Medulla oblongata (tissue), 1 donor: ENCODE data around the gene GIMAP2.
A peak's percentile ranks its signal among the peaks of the same experiment; 100 is the strongest.
"Not testable (repeated sequence)": the region's sequence is repeated elsewhere in the genome, so short reads cannot be mapped to it uniquely, and the experiment has no call there.

Experiments used
- DNase-seq: peaks from one replicate; pipeline ENCODE4 v3.0.0-alpha.2; 2015; ENCODE audit errors: extremely low spot score

The GIMAP2 gene

DNA sequence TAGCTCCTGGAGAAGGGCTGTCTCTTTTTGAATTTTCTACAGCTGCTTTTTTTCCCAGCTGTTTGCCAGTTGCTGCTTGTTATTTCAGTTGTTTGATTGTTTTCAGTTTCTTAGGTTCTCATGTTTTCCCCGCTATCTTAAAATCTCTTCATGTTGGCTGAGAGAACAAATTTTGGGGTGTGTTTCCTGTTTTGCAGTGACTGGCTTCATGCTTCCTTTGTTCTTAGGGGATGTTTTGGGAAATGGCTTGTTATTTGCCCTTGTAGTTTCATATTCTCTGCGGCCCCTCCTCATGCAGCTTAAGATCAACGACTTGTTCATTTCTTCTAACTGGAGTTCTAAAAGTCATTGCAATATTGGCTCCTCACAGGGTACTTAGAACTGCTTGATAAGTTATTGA, 8.7 kb upstream of the GIMAP2 start:
- DNase-seq, result not testable (repeated sequence)

DNA sequence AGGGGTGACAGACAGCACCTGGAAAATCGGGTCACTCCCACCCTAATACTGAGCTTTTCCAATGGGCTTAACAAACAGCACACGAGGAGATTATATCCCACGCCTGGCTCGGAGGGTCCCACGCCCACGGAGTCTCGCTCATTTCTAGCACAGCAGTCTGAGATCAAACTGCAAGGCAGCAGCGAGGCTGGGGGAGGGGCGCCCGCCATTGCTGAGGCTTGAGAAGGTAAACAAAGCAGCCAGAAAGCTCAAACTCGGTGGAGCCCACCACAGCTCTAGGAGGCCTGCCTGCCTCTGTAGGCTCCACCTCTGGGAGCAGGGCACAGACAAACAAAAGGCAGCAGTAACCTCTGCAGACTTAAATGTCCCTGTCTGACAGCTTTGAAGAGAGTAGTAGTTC, 6.9 kb upstream of the GIMAP2 start:
- not testable (repeated sequence) for DNase-seq

DNA sequence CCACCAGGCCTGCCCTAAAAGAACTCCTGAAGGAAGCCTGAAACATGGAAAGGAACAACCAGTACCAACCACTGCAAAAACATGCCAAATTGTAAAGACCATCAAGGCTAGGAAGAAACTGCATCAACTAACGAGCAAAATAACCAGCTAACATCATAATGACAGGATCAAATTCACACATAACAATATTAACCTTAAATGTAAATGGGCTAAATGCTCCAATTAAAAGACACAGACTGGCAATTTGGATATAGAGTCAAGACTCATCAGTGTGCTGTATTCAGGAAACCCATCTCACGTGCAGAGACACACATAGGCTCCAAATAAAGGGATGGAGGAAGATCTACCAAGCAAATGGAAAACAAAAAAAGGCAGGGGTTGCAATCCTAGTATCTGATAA, 5.1 kb upstream of the GIMAP2 start:
- not testable (repeated sequence) for DNase-seq

DNA sequence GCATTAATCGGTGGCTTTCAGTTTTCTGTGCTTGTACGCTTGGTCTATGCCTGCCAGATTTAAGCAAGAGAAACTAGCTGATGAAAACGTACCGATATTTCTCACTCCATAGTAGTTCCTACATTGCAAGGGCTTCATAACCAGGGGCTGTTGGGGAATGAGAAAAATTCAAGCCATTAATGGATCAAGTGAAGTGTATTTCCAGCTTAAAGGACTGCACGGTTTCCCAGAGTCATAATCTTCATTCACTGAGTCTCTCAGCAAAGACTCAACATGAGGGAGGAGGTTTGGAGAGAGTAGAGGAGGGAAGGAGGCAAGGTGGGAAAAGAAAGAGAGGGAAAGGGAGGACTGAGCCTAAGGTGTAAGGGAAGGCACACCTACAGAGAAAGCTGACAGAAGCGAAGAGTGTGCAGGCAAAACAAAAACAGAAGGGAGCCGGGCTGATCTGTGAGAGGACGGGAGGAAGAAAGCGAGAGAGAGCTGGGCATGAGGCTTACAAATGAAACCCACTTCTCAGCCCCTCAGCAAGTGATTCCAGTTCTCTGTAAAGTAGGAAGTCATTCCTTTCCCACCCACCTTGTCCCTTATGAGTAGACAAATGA, 625 bp downstream of the GIMAP2 start:
- peak; percentile 30 for DNase-seq

DNA sequence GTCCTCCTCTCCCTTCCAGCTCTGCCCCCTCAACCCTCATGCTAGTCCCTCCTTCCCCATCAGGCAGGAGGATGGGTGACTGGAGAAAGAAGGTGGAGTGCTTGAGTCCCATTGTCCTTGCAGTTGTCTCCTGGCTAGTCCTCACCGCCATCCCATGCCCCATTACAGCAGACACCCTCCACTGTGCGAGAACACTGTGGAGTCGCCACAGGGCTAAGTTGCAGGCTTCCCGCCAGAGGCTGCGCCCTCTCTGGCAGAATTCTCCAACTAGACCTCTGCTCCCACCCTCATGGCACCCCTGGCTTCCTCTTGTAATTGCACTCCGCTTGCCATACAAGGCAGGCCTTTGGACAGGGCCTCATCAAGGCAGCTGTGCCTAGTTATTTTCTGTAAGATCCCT, 3.1 kb downstream of the GIMAP2 start:
- DNase-seq, result no peak

DNA sequence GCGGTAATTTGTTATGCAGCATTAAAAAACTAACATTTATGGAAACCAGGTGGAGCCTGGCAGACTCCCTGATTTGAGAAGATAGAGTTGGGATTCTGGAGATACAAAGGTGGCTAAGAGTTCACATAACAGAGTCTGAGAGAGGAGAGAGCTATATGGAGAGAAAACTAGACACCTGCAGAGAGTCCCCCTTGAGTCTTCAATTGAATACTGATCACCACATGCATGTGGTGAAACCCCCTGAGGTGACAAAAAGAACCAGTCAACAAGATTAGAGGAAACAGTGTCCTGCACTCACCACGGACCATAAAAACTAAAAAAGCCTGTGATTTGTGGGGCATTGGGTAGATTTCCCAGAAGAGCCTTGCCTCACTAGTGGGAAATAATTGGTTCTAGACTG, 10.1 kb downstream of the GIMAP2 start:
- no peak for DNase-seq

DNA sequence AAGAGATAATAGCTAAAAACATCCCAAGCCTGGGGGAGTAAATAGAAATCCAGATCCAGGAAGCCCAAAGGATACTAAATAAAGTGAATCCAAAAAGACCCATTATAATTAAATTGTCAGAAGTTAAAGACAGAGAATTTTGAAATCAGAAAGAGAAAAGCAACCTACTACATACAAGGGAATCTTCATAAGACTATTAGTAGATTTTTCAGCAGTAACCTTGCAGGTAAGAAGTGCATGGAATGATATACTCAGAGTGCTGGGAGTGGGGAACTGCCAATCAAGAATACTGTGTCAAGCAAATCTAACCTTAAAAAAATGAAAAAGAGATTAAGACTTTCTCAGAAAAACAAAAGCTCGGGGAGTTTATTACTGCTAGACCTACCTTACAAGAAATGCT, 17.7 kb downstream of the GIMAP2 start:
- no peak for DNase-seq

DNA sequence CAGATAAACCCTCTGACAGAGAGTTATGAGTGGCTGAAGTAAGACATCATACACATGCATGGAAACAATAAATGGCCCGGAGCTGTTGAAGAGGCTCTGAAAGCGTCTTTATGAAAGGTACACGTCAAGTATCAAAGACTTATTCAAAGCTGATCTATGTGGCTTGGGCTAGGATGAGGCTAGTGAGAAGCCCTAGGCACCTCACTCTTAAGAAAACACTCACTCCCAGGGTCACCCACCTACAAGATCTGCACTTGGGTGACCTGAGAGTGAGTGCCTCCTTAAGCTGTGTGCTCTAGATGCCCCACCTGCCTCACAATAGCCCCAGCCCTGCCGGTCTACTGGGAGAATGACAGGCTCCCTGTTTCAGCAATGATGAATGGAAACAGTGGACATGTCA, 29.8 kb downstream of the GIMAP2 start:
- no peak for DNase-seq

DNA sequence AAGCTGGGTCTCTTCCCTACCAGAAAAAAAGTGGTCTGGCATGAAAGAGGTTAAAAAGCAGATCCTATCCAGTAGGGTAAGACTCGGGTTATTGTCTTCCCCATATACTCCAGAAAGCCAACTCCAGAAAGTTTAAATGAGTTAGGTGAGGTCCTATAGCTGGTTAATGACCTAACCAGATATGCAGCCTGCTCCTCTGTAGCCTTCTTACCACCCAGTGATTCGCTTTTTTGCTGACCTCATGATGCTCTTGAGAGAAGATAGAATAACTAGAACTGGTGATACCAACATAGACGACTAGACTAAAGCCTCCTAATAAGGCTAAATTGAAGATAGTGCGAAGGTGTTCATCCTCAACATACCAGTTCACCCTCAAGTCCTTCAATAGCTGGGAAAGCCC, 30.2 kb downstream of the GIMAP2 start:
- no peak for DNase-seq

DNA sequence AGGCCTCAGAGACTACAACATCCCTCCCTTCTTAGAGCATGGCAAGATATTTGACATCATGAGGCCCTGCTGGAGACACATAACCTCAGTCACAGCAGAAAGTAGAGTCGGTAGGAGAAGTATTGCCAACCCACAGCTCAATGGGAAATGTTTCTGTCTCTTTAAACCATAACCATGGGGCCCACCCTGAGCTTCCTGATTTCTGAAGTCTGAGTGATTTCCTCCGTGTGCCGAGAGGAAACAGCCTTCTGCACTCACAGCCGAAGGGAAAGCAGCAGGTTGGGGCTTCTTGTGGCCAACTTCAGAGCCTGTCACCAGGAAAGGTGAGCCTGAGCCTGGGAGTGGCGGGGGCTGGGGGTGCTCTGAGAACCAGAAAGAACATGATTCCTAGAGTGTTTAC, 30.9 kb downstream of the GIMAP2 start, which contains the start of gene GIMAP1:
Gene GIMAP1, plus strand, starts transcription at position 246 of the 400 bp plus-strand sequence. CDS start 2,435 bp downstream, outside the sequence.
- peak; percentile 63 for DNase-seq

DNA sequence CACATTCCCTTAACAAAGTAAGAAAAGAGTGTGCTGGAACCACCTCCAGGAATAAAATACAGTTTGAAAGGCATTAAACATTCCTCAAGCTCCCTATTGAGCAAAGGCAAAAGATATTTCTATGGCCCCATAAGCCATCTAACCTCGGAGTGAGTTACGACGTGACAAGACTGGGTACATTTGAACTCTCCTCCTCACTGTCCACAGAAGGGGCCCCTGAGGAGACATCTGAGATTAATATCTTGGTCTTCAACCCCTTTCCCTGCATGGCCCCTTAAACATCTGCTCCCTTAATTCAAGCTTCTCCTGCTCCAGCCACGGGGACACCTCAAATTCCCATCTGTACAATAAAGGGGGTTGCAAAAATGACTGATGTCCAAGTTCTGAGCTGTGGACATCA, 31.4 kb downstream of the GIMAP2 start:
- DNase-seq, result no peak

DNA sequence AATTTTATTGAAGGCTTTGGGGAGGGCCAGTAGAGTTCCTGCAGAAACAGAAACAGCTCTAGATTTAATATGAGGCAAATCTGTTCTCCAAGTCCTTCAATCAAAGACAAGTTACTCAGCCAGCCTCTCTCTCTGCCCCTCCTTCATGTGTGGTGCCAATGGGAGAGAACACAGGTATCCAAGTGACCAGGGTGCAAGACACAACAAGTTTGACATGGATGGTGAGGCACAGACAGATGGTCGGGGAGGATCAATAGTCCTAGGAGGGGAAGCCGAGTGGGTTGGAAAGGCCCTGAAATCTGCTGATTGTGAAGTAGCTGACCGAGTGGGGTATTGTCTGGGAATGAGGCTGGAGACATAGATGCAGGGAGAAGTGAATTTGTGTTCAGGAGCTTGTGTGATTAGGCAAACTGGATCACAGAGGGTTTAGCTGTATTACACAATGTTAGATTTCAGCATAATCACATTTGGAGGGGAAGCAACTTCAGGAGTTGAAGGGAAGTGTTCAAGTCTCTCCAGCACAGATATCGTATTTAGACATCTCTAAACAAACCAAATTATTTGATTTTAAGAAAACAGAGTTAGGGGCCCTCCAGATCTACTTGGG, 32.4 kb downstream of the GIMAP2 start:
- no peak for DNase-seq

DNA sequence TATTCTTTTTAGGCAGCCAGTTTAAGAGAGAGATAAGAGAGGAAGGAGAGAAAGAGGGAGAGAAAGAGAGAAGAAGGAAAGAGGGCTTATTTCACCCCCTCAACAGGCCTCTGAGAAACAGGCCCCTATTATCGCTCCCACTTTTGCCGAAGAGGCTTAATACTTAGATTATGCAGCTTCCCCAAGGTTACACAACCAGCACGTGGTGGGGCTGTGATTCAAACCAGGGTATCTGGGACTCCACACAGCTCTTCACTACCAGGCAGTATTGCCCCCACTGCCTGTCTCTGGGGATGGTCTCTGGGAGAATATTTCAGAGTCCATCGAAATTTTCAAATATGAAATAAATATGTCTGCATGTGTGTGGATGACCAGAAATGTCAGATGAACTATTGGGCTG, 33.9 kb downstream of the GIMAP2 start:
- no peak for DNase-seq

DNA sequence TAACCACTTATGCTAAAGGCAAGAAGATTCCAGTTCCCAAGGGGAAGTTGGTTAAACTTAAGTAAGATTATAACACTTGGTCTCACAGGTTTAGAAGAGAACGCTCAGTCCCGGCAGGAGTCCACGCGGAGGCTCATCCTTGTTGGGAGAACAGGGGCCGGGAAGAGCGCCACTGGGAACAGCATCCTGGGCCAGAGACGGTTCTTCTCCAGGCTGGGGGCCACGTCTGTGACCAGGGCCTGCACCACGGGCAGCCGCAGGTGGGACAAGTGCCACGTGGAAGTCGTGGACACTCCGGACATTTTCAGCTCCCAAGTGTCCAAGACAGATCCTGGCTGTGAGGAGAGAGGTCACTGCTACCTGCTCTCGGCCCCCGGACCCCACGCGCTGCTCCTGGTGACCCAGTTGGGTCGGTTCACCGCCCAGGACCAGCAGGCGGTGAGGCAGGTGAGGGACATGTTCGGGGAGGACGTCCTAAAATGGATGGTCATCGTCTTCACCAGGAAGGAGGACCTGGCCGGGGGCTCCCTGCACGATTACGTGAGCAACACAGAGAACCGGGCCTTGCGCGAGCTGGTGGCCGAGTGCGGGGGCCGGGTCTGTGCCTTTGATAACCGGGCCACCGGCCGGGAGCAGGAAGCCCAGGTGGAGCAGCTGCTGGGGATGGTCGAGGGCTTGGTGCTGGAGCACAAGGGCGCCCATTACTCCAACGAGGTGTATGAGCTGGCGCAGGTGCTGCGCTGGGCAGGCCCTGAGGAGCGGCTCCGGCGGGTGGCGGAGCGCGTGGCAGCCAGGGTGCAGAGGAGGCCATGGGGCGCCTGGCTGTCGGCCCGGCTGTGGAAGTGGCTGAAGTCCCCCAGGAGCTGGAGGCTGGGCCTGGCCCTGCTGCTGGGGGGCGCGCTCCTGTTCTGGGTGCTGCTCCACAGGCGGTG, 34.7 kb downstream of the GIMAP2 start:
- no peak for DNase-seq

DNA sequence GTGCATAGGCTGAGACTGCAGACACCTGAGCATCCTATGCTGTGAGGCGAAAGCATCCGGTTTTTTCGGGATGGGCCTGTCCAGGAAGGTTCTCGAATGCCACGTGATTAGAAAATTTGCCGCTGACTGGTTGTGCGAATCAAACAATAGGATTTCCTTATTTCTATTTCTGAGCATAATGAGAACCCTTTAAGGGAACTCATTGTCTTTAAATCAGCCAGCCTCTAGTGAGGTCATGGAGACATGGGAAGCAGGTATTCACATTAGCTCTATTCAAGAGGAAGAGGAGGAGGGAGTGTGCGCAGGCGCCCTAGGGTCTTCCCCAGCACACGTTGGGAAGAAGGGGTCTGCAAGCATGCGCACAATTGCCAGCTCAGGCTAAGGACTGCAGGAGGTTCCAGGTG, 36.5 kb downstream of the GIMAP2 start:
- no peak for DNase-seq

DNA sequence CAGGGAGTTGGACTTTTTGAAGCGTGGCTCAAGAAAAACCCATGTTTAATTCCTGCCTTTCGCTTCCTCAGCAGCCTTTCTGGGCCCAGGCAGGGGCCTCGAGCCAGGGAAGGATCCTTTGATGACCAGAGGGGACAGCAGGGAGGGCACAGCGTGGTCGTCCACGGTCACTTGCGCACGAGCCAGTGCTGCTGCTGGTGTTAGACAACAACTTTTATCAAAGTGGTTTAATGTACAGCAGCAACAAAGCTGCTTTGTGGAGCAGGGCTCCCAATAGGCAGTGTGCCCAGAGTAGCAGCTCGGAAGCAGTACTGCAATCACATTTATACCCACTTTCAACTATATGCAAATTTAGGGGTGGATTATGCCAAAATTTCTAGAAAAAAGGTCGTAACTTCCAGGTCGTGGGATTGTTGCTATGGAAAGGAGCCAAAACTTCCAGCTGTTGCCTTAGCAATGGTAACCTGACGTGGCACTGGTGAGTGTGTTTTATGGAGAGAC, 37.0 kb downstream of the GIMAP2 start:
- DNase-seq, result peak; percentile 55

DNA sequence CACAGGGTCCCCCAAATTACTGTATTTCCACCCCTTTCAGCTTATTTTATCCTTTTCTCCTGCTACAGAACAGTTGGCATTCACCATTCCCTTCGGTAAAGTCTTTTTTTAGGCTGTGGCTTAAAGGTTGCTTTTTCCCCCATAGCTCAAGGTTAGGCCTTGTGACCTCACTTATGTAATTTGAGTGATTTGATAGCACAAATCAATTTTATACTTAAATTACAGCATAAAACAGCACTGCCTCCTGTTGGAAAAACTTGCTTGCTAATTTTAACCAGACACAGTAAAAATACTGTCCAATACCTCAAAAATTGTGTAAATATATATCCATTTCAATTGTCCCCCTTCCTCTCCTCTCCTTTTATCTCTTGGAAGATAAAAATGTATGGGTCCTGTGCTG, 38.0 kb downstream of the GIMAP2 start:
- no peak for DNase-seq

DNA sequence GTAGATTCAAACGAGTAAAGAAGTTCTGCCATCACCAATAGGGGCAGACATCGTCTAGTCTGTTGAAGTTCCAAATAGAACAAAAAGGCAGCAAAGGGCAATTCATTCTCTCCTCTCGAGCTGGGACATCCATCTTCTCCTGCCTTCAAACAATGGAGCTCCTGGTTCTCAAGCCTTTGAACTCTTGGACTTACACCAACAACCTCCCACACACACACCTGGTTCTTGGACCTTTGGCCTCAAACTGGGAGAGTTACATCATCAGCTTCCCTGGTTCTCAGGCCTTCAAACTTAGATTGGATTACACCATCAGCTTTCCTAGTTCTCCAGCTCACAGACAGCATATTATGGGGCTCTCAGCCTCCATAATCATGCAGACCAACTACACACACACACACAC, 41.9 kb downstream of the GIMAP2 start:
- no peak for DNase-seq

DNA sequence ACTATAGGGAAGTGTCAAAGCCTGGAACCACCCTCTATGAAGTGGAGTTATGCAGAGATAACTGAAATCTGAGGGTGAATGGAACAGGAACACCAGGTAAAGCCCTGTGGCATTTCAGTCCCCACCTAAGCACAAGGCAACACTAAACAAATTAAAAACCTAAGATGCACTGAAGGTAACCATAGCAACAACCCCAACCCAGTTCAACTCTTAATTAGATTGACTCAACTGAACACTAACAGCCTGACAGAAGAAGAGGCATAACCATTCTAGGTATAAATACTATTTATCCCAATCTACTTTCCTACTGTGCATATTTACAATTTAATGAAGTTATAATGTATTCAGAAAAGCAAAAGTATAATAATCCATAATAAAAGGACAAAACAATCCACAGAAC, 42.5 kb downstream of the GIMAP2 start:
- no peak for DNase-seq

DNA sequence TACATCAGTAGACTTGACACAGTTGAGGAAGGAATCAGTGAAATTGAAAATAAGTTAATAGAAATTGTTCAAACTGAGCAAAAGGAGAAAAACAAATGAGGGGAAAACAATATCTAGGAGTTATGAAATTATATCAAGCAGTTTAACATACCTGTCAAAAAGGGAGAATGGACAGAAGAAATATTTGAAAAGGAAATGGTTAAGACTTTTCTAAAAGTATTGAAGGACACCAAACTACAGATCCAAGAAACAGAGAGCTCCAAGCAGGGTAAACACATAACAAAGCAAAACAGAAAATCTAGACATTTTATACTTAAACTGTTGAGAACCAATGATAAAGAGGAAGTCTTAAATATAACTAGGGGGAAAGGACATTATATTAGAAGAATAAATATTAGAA, 43.1 kb downstream of the GIMAP2 start:
- DNase-seq, result no peak

DNA sequence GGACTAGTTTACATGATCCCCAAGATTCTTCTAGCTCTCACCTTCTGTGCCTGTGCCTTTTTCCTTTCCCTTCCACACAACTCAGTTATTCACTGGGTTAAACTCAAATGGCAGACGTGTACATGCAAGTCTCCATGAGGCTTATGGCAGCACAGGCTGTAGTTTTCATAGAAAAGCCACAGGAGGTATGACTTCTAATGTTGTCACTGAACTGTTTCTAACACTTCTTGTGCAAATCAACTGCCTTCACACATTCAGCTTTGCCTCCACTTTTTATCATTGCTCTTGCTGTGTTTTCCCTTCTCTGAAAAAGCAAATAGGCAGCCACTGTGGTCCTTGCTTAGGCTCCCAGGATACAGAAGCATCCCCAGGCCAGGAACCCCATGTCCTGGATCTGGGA, 46.4 kb downstream of the GIMAP2 start:
- DNase-seq, result no peak

DNA sequence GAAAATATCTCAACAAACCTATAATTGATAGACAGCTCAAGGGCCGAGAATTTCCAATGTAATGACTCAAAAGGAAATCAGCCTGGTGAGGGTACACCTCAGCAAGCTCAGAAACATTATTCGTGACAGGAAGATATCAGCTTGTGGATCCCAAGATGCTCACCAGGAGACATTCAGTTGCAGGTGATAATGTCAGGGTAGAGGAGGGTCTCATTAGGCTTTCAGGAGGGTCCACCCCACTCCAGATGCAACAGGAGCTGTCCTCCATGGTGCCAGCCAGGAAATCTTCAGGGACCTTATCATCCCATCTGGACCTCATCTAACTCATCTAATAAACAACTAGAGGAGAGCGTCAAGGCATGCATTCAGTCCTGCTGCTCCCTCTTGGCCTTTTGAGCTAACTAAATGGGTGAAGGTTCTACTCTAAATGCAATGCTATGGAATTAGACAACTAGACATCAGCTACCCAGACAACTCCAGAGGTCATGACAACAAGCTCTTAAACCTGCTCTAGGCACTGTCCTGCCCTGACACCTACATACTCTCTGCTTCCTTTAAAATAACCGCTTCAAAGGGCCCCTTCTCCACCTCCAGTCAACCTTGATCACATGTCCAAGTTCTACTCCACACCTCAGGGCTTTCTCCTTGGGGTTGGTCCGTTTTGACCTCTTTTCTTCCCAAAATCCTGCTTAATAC, 47.4 kb downstream of the GIMAP2 start:
- DNase-seq, result no peak
